RWPE2 (cell line): ENCODE results near the gene SEC61A1.

Source experiments
- ATAC-seq: fragments of 200-7000 bp; cut with Tn5 transposase; 3 replicates; pipeline ENCODE4 v1.9.1; 2021; ENCODE audit warnings: low read depth
- DNase-seq: peaks from one replicate; pipeline ENCODE4 v3.0.0-alpha.2; 2020; ENCODE audit warnings: low spot score
- H3K27ac ChIP-seq: fragments of 450-650 bp; 2 replicates; pipeline ENCODE4 v1.5.1; 2017; ENCODE audit warnings: mild to moderate bottlenecking; ENCODE audit not compliant: poor library complexity, severe bottlenecking
- H3K27me3 ChIP-seq: fragments of 250-450 bp; sonication (Bioruptor Pico); 2 replicates; pipeline ENCODE4 v1.5.1; 2021; ENCODE audit warnings: mild to moderate bottlenecking, moderate library complexity; ENCODE audit not compliant: insufficient read depth, poor library complexity, severe bottlenecking
- H3K36me3 ChIP-seq: fragments of 250-450 bp; sonication (Bioruptor Pico); 2 replicates; pipeline ENCODE4 v1.5.1; 2020; ENCODE audit warnings: low read depth, mild to moderate bottlenecking, moderate library complexity
- H3K4me1 ChIP-seq: fragments of 250-450 bp; sonication (Bioruptor Pico); 2 replicates; pipeline ENCODE4 v1.5.1; 2021; ENCODE audit warnings: mild to moderate bottlenecking, moderate library complexity; ENCODE audit not compliant: insufficient read depth, poor library complexity, severe bottlenecking
- H3K4me3 ChIP-seq: fragments of 250-450 bp; sonication (Bioruptor Pico); 2 replicates; pipeline ENCODE4 v1.5.1; 2021; ENCODE audit warnings: mild to moderate bottlenecking, moderate library complexity; ENCODE audit not compliant: severe bottlenecking
- H3K9me3 ChIP-seq: fragments of 250-450 bp; sonication (Bioruptor Pico); 2 replicates; pipeline ENCODE4 v1.5.1; 2021; ENCODE audit warnings: mild to moderate bottlenecking, moderate library complexity; ENCODE audit not compliant: severe bottlenecking
- TF ChIP-seq, protein P1 (sequence below): fragments of 450-650 bp; IDR thresholded peaks from one replicate; pipeline ENCODE4 v1.5.1; 2017; ENCODE audit warnings: mild to moderate bottlenecking, moderate library complexity; ENCODE audit not compliant: poor library complexity, severe bottlenecking

The SEC61A1 gene

GRCh38 chr3:128054367-128054766 is 2.1 kb downstream of the SEC61A1 start:
- Histone ChIP-seq H3K9me3 (no peaks in the 10 kb centered on the region), H3K4me3 (peak overlapping the region; percentile 96), H3K4me1 (peaks cover 17% of the 10 kb centered on the region), H3K36me3 (peaks cover 69% of the 10 kb centered on the region), H3K27me3 (no peaks in the 10 kb centered on the region), H3K27ac (no peak overlapping the region)
- DNase-seq (no peak), ATAC-seq (peak; percentile 43; the same call in 2 of the 3 replicates)
- TF ChIP-seq, protein P1, sequence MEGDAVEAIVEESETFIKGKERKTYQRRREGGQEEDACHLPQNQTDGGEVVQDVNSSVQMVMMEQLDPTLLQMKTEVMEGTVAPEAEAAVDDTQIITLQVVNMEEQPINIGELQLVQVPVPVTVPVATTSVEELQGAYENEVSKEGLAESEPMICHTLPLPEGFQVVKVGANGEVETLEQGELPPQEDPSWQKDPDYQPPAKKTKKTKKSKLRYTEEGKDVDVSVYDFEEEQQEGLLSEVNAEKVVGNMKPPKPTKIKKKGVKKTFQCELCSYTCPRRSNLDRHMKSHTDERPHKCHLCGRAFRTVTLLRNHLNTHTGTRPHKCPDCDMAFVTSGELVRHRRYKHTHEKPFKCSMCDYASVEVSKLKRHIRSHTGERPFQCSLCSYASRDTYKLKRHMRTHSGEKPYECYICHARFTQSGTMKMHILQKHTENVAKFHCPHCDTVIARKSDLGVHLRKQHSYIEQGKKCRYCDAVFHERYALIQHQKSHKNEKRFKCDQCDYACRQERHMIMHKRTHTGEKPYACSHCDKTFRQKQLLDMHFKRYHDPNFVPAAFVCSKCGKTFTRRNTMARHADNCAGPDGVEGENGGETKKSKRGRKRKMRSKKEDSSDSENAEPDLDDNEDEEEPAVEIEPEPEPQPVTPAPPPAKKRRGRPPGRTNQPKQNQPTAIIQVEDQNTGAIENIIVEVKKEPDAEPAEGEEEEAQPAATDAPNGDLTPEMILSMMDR = no peak

DNA sequence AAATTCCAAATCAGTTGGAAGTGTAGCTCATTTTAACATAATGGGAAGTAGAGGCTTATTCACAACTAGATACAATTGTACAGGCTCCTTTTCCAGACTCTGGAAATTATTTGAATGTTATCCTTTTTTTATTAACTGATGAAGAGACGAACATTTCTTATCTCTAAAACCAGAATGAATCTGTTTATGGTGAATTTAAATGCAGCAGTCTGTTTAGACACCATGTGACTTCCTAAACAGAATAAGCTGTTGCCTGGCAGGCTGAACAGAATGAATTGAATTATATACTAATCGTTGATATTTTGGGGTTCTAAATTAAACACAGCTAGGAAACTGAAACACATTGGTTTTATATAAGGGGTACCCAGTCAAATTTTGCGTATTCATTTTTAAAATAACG is 4.0 kb downstream of the SEC61A1 start:
- H3K9me3 ChIP-seq = no peaks in the 10 kb centered on the region
- H3K36me3 ChIP-seq = peaks cover 88% of the 10 kb centered on the region
- no peak overlapping the region for H3K4me3 ChIP-seq
- H3K27ac ChIP-seq = no peak overlapping the region
- TF ChIP-seq, protein P1 = no peak
- DNase-seq (no peak), ATAC-seq (no peak)
- no peaks in the 10 kb centered on the region for H3K27me3 ChIP-seq
- peaks cover 17% of the 10 kb centered on the region for H3K4me1 ChIP-seq

DNA sequence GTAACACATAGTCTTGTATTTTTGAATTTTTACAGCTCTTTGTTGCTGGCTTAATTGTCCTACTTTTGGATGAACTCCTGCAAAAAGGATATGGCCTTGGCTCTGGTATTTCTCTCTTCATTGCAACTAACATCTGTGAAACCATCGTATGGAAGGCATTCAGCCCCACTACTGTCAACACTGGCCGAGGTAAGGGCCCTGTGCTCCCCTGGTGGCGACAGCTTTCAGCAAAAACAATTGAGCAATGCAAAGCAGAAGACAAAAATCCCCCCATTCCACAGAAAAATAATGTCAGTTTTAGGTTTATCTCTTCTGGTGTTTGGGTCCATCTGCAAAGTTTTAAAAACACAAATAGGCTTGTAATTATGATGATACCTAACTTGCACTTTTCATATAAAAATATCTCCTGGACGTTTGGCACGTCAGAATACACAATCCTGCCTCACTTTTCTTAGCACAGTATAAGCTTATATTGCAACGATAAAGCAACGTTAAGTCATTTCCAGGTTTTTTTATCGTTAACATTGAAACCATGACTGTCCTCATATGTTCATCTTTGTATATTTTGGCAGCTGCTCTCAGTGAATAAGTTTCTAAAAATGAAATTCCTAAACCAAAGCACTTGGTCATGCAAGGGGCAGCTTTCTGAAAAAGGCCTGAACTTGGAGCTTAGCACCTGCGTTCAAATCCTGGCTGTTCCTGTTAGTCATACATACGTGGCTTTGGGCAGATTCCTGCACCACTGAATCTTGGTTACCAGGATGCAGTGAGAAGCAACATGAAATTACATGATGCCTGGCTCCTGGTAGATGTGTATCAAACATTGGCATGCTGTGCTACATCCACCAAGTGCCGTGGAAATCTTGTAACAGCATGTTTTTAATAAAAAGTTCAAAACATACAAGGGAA is 8.5 kb downstream of the SEC61A1 start:
- Histone ChIP-seq H3K9me3 (no peaks in the 10 kb centered on the region), H3K36me3 (peaks cover 100% of the 10 kb centered on the region), H3K4me3 (no peak overlapping the region), H3K4me1 (peaks cover 4% of the 10 kb centered on the region), H3K27me3 (no peaks in the 10 kb centered on the region), H3K27ac (peak overlapping the region; percentile 65)
- peak; percentile 79 for ATAC-seq
- no peak for DNase-seq
- TF ChIP-seq, protein P1 = no peak

- TF ChIP-seq, protein P1 = no peak
- no peak for ATAC-seq
- peaks cover 100% of the 10 kb centered on the region for H3K36me3 ChIP-seq
- H3K27me3 ChIP-seq = no peaks in the 10 kb centered on the region
- H3K4me1 ChIP-seq = peaks cover 4% of the 10 kb centered on the region
- H3K4me3 ChIP-seq = no peak overlapping the region
- H3K9me3 ChIP-seq = no peaks in the 10 kb centered on the region
- DNase-seq = no peak
- peak overlapping the region; percentile 65 for H3K27ac ChIP-seq
Measured at GRCh38 chr3:128062033-128062745, 10.0 kb downstream of the SEC61A1 start.
